OCI-LY7 (cell line): Measurements from ENCODE around the gene TMEM26. TPM values are rescaled to one million over a fixed set of nuclear protein-coding genes. Genes with fewer than 3 reads are reported as not detected.

Experiments used
- Bru-seq: library from RNA; stranded (reverse); fragments of 400-500 nt; gene quantifications from one replicate; lab custom pipeline; 2021; lab: Mats Ljungman, UMichigan
- BruChase-seq, 2 experiments: library from RNA; stranded (reverse); fragments of 400-500 nt; gene quantifications; one replicate each; lab custom pipeline; 2021; lab: Mats Ljungman, UMichigan
- BruUV-seq: library from RNA; stranded (reverse); fragments of 400-500 nt; replicated peaks from 2 replicates; lab custom pipeline; 2021; lab: Mats Ljungman, UMichigan
- CTCF ChIA-PET: fragments of 300-600 bp; sonication (Branson Sonifier 250); formaldehyde crosslinking; loops from one replicate; lab custom pipeline; 2022; ENCODE audit warnings: antibody characterized with exemption; ENCODE audit not compliant: unreplicated experiment; lab: Charles Lee
- POLR2A ChIA-PET: fragments of 300-600 bp; sonication (Branson Sonifier 250); formaldehyde crosslinking; loops from one replicate; lab custom pipeline; 2022; ENCODE audit warnings: antibody characterized with exemption; lab: Charles Lee
- DNase-seq: peaks from one replicate; pipeline ENCODE4 v3.0.0-alpha.2; 2015; ENCODE audit warnings: low spot score
- H2AFZ ChIP-seq: fragments of 200-600 bp; sonication (generic), shearing (Covaris generic); 2 replicates; pipeline ENCODE4 v1.6.1; 2014; ENCODE audit warnings: mild to moderate bottlenecking, antibody characterized with exemption, low read length, moderate library complexity
- H3K27ac ChIP-seq: fragments of 200-600 bp; sonication (generic); 2 replicates; pipeline ENCODE4 v1.5.1; 2014; ENCODE audit warnings: mixed run types, low read depth, mild to moderate bottlenecking, moderate library complexity, low read length, inconsistent platforms; ENCODE audit not compliant: poor library complexity, severe bottlenecking
- H3K36me3 ChIP-seq: fragments of 200-600 bp; sonication (generic); 2 replicates; pipeline ENCODE4 v1.6.1; 2014; ENCODE audit warnings: mild to moderate bottlenecking, antibody characterized with exemption, low read length, moderate library complexity, mixed read lengths; ENCODE audit not compliant: insufficient read depth
- H3K4me1 ChIP-seq: fragments of 200-600 bp; sonication (generic); 2 replicates; pipeline ENCODE4 v1.5.1; 2014; ENCODE audit warnings: mild to moderate bottlenecking, low read length; ENCODE audit not compliant: insufficient read depth, poor library complexity, severe bottlenecking
- H3K4me2 ChIP-seq: fragments of 200-600 bp; sonication (generic); 2 replicates; pipeline ENCODE4 v1.6.1; 2014; ENCODE audit warnings: mild to moderate bottlenecking, low read length
- H3K4me3 ChIP-seq: fragments of 200-600 bp; sonication (generic); 2 replicates; pipeline ENCODE4 v1.5.1; 2014; ENCODE audit warnings: mild to moderate bottlenecking, low read depth, low read length; ENCODE audit not compliant: poor library complexity, severe bottlenecking
- H3K79me2 ChIP-seq: fragments of 200-600 bp; sonication (generic); 2 replicates; pipeline ENCODE4 v1.6.1; 2016; ENCODE audit warnings: low read depth, mild to moderate bottlenecking, low read length, moderate library complexity, mixed read lengths; ENCODE audit not compliant: insufficient read depth
- H3K9me2 ChIP-seq: fragments of 200-600 bp; sonication (generic); 2 replicates; pipeline ENCODE4 v1.6.1; 2016; ENCODE audit warnings: mild to moderate bottlenecking, low read length, mixed read lengths; ENCODE audit not compliant: insufficient read depth
- H3K9me3 ChIP-seq: fragments of 200-600 bp; sonication (generic); 2 replicates; pipeline ENCODE4 v1.6.1; 2014; ENCODE audit warnings: mild to moderate bottlenecking, mixed run types, low read length, mixed read lengths
- H4K20me1 ChIP-seq: fragments of 200-600 bp; sonication (generic); 2 replicates; pipeline ENCODE4 v1.6.1; 2014; ENCODE audit warnings: mild to moderate bottlenecking, antibody characterized with exemption, low read length, moderate library complexity, mixed read lengths; ENCODE audit not compliant: insufficient read depth
- EZH2phosphoT487 ChIP-seq: fragments of 200-600 bp; sonication (generic); IDR thresholded peaks from 2 replicates; pipeline ENCODE4 v1.6.1; 2018; ENCODE audit warnings: low read depth, borderline replicate concordance, mild to moderate bottlenecking, mixed run types, antibody characterized with exemption, low read length, moderate library complexity, mixed read lengths
- intact Hi-C: fragments of 100-400 bp; cut with micrococcal nuclease; formaldehyde crosslinking; loops from one replicate; pipeline ENCODE4 v1.10.0; 2022; ENCODE audit not compliant: unreplicated experiment
- long read RNA-seq: library from polyadenylated mRNA; stranded (forward); transcript quantifications from one replicate; pipeline ENCODE4 v2.0.0, GENCODE V29; 2022
- total RNA-seq, 2 experiments: library from RNA; depleted of rRNA in 1 of 2; stranded (reverse); fragments of >200 nt in 1 of 2; shearing (Covaris generic) in 1 of 2; gene quantifications; 2 replicates each; pipeline ENCODE4 v1.2.3, GENCODE V29; 2014 to 2022
- TF ChIP-seq, protein P1 (sequence below): fragments of 200-600 bp; sonication (generic); conservative IDR thresholded peaks from 2 replicates; pipeline ENCODE4 v1.5.1; 2014; ENCODE audit warnings: mild to moderate bottlenecking, antibody characterized with exemption, low read length, moderate library complexity, mixed read lengths

Gene TMEM26
- total RNA-seq (2014; rRNA removed; shearing (Covaris generic)) (0.06 TPM in 1 of 2 replicates, not detected in the other), total RNA-seq (2022) (not detected in 2 replicates), Bru-seq, nascent RNA (not detected), BruChase-seq, experiment 1, labeled RNA remaining after a 6-hour chase (not detected), BruChase-seq, experiment 2, labeled RNA remaining after a 2-hour chase (not detected)
- long read RNA-seq = 0 reads

GRCh38 chr10:61452655-61453641 lies at the start of gene TMEM26:
TMEM26 (minus strand) TSS chr10:61453381; CDS start chr10:61453081, 300 bp downstream.
- POLR2A ChIA-PET = no interaction called here
- H3K9me2 ChIP-seq = no peaks in the 10 kb centered on the region
- DNase-seq = no peak
- no peaks in the 10 kb centered on the region for H4K20me1 ChIP-seq
- CTCF ChIA-PET = no interaction called here
- no peak within 1 kb of the TSS for H2AFZ ChIP-seq
- H3K4me3 ChIP-seq = no peak within 1 kb of the TSS
- no peaks in the 10 kb centered on the region for H3K4me1 ChIP-seq
- no peaks in the 10 kb centered on the region for H3K9me3 ChIP-seq
- intact Hi-C loops = no loop called here
- no TSS peak for BruUV-seq
- no peak within 1 kb of the TSS for H3K27ac ChIP-seq
- TF ChIP-seq, protein P1, sequence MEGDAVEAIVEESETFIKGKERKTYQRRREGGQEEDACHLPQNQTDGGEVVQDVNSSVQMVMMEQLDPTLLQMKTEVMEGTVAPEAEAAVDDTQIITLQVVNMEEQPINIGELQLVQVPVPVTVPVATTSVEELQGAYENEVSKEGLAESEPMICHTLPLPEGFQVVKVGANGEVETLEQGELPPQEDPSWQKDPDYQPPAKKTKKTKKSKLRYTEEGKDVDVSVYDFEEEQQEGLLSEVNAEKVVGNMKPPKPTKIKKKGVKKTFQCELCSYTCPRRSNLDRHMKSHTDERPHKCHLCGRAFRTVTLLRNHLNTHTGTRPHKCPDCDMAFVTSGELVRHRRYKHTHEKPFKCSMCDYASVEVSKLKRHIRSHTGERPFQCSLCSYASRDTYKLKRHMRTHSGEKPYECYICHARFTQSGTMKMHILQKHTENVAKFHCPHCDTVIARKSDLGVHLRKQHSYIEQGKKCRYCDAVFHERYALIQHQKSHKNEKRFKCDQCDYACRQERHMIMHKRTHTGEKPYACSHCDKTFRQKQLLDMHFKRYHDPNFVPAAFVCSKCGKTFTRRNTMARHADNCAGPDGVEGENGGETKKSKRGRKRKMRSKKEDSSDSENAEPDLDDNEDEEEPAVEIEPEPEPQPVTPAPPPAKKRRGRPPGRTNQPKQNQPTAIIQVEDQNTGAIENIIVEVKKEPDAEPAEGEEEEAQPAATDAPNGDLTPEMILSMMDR = no peak
- no peak for TF ChIP-seq EZH2phosphoT487
- no peaks in the 10 kb centered on the region for H3K79me2 ChIP-seq
- no peak within 1 kb of the TSS for H3K4me2 ChIP-seq
- H3K36me3 ChIP-seq = no peaks in the 10 kb centered on the region

GRCh38 chr10:61500460-61500859 lies 47.3 kb upstream of the TMEM26 start:
- Histone ChIP-seq H3K27ac (no peak overlapping the region), H3K4me1 (no peaks in the 10 kb centered on the region), H2AFZ (no peak overlapping the region), H4K20me1 (no peaks in the 10 kb centered on the region), H3K9me2 (no peaks in the 10 kb centered on the region), H3K9me3 (no peaks in the 10 kb centered on the region), H3K4me2 (no peak overlapping the region), H3K79me2 (no peaks in the 10 kb centered on the region), H3K36me3 (no peaks in the 10 kb centered on the region), H3K4me3 (no peak overlapping the region)
- POLR2A ChIA-PET = no interaction called here
- BruUV-seq = no TSS peak
- CTCF ChIA-PET = no interaction called here
- intact Hi-C loops = no loop called here
- no peak for DNase-seq
- TF ChIP-seq, protein P1 = no peak
- TF ChIP-seq EZH2phosphoT487 = no peak
